OCI-LY3 (cell line): ENCODE measurements around the gene C17orf50.

Experiments
- CTCF ChIP-seq: fragments of 200-600, 300-600 bp; sonication (generic); IDR thresholded peaks from 2 replicates; pipeline ENCODE4 v1.5.1; 2014; ENCODE audit warnings: antibody characterized with exemption, low read length, low read depth
- EZH2phosphoT487 ChIP-seq: fragments of 200-600 bp; shearing (Covaris generic); IDR thresholded peaks from 2 replicates; pipeline ENCODE4 v1.6.1; 2018; ENCODE audit warnings: antibody characterized with exemption, mixed run types, low read depth

GRCh38 chr17:35773679-35774425, 13.2 kb downstream of the C17orf50 start:
- TF ChIP-seq CTCF, result no peak
- no peak for TF ChIP-seq EZH2phosphoT487
